Caco-2 (cell line): ENCODE data around the gene CLIC4. TPM values are rescaled to one million over a fixed set of nuclear protein-coding genes. Genes with fewer than 3 reads are reported as not detected.
A peak's percentile ranks its signal among the peaks of the same experiment; 100 is the strongest.

Source experiments
- BruUV-seq: library from RNA; stranded (reverse); fragments of 400-500 nt; replicated peaks from 2 replicates; lab custom pipeline; 2021; lab: Mats Ljungman, UMichigan
- CTCF ChIA-PET: fragments of 300-600 bp; sonication (Branson Sonifier 250); formaldehyde crosslinking; loops from one replicate; lab custom pipeline; 2022; ENCODE audit warnings: antibody characterized with exemption; lab: Charles Lee
- POLR2A ChIA-PET: fragments of 300-600 bp; sonication (Branson Sonifier 250); formaldehyde crosslinking; loops from one replicate; lab custom pipeline; 2022; ENCODE audit warnings: antibody characterized with exemption; lab: Charles Lee
- DNase-seq, 2 experiments: peaks; one replicate each; pipeline versions ENCODE4 v3.0.0 to v3.0.0-alpha.2; 2020 to 2022
- H3K27me3 ChIP-seq: replicated peaks from 2 replicates; pipeline ENCODE4 v1.6.0; 2011; ENCODE audit warnings: low read length; ENCODE audit not compliant: control insufficient read depth, insufficient read depth
- H3K36me3 ChIP-seq: 2 replicates; pipeline ENCODE4 v1.5.1; 2011; ENCODE audit warnings: low read length; ENCODE audit not compliant: control insufficient read depth, insufficient read depth
- H3K4me1 ChIP-seq: fragments of 250-450 bp; sonication (Bioruptor Pico); 2 replicates; pipeline ENCODE4 v1.5.1; 2020; ENCODE audit warnings: mild to moderate bottlenecking
- H3K4me3 ChIP-seq: 2 replicates; pipeline ENCODE4 v1.5.1; 2011; ENCODE audit warnings: low read depth, mild to moderate bottlenecking, control low read depth, low read length
- H3K9me3 ChIP-seq: fragments of 250-450 bp; sonication (Bioruptor Pico); 2 replicates; pipeline ENCODE4 v1.5.1; 2020; ENCODE audit warnings: mild to moderate bottlenecking, moderate library complexity
- H3K27ac Mint-ChIP-seq: one replicate; pipeline ENCODE4 v1.8.0; 2022; ENCODE audit warnings: mixed read lengths; ENCODE audit not compliant: unreplicated experiment
- H3K27me3 Mint-ChIP-seq: one replicate; pipeline ENCODE4 v1.8.0; 2022; ENCODE audit warnings: mixed read lengths; ENCODE audit not compliant: insufficient read depth, unreplicated experiment
- H3K36me3 Mint-ChIP-seq: one replicate; pipeline ENCODE4 v1.8.0; 2022; ENCODE audit warnings: mild to moderate bottlenecking, mixed read lengths; ENCODE audit not compliant: insufficient read depth, unreplicated experiment
- H3K4me1 Mint-ChIP-seq: one replicate; pipeline ENCODE4 v1.8.0; 2022; ENCODE audit warnings: low read depth, mixed read lengths; ENCODE audit not compliant: unreplicated experiment
- H3K4me3 Mint-ChIP-seq: one replicate; pipeline ENCODE4 v1.8.0; 2022; ENCODE audit warnings: mild to moderate bottlenecking, moderate library complexity, mixed read lengths; ENCODE audit not compliant: unreplicated experiment
- H3K9me3 Mint-ChIP-seq: one replicate; pipeline ENCODE4 v1.8.0; 2022; ENCODE audit warnings: mixed read lengths; ENCODE audit not compliant: unreplicated experiment
- intact Hi-C: fragments of 100-400 bp; cut with micrococcal nuclease; formaldehyde crosslinking; loops from one replicate; pipeline ENCODE4 v1.10.0; 2022; ENCODE audit not compliant: unreplicated experiment
- total RNA-seq: library from RNA; stranded (reverse); gene quantifications from 2 replicates; pipeline ENCODE4 v1.2.3, GENCODE V29; 2022
- TF ChIP-seq, protein P1 (sequence below), 2 experiments: fragments of 200-600 bp in 1 of 2; IDR thresholded peaks; 1 replicate in 1 of 2; 2 replicates in 1 of 2; pipeline versions ENCODE4 v1.5.1 to v1.8.0; 2011 to 2022; ENCODE audit warnings: antibody characterized with exemption in 1 of 2, control low read depth in 1 of 2, inconsistent platforms in 1 of 2, low read depth in 1 of 2, low read length in 1 of 2, mild to moderate bottlenecking in 1 of 2, moderate library complexity in 1 of 2; ENCODE audit not compliant: insufficient read depth in 1 of 2, severe bottlenecking in 1 of 2, unreplicated experiment in 1 of 2

Gene CLIC4
- total RNA-seq, 1 experiment from 2014 or later: 140 TPM

DNA sequence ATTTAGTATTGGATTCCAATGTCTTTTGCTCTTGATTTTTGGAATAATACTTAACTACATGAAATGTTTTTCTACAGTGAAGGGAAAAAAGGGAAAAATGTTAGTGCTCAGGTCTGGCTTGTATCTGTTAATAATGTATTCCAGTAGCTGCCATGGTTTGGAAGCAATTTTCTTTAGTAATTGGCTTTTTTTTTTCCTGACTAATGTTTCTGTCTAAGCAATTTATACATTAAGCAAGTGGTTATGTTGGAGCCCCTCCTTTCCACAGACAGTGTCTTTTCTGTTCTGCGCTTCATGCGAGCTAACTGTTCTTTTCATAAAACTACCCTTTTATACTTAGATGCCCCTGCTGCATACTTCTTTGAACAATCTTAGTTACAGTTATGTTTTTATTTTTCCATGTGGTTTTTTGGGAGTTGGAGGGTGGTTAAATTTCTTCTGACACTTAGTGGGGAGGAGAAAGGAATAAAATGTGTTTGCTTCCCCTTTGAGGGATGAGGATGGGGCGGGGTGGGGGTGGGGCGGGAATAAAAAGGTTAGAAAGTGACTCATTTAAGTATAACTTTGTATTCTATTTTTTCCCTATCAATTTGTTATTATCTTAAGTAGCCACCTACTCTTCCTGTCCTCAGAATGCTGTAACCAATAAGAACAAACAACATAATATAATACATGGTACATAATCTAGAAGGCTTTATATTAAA is 83.1 kb downstream of the CLIC4 start:
- ChIA-PET CTCF (no interaction called here), POLR2A (no interaction called here)
- Mint-ChIP-seq H3K27me3 (no peaks in the 10 kb centered on the region), H3K27ac (no peak overlapping the region), H3K4me1 (no peaks in the 10 kb centered on the region), H3K4me3 (no peak overlapping the region), H3K36me3 (peaks cover 6% of the 10 kb centered on the region), H3K9me3 (no peaks in the 10 kb centered on the region)
- no peaks in the 10 kb centered on the region for H3K9me3 ChIP-seq
- no peak for DNase-seq
- TF ChIP-seq, protein P1, sequence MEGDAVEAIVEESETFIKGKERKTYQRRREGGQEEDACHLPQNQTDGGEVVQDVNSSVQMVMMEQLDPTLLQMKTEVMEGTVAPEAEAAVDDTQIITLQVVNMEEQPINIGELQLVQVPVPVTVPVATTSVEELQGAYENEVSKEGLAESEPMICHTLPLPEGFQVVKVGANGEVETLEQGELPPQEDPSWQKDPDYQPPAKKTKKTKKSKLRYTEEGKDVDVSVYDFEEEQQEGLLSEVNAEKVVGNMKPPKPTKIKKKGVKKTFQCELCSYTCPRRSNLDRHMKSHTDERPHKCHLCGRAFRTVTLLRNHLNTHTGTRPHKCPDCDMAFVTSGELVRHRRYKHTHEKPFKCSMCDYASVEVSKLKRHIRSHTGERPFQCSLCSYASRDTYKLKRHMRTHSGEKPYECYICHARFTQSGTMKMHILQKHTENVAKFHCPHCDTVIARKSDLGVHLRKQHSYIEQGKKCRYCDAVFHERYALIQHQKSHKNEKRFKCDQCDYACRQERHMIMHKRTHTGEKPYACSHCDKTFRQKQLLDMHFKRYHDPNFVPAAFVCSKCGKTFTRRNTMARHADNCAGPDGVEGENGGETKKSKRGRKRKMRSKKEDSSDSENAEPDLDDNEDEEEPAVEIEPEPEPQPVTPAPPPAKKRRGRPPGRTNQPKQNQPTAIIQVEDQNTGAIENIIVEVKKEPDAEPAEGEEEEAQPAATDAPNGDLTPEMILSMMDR (IDR thresholded peaks at IDR 0.05; ENCODE audit: insufficient read depth in 1 of 2, low read depth in 1 of 2, low read length in 1 of 2, severe bottlenecking in 1 of 2, unreplicated experiment in 1 of 2): no peak
- H3K36me3 ChIP-seq: no peaks in the 10 kb centered on the region
- intact Hi-C loops: no loop called here
- no peak overlapping the region for H3K4me3 ChIP-seq
- no TSS peak for BruUV-seq
- H3K27me3 ChIP-seq: no peaks in the 10 kb centered on the region
- H3K4me1 ChIP-seq: no peaks in the 10 kb centered on the region

DNA sequence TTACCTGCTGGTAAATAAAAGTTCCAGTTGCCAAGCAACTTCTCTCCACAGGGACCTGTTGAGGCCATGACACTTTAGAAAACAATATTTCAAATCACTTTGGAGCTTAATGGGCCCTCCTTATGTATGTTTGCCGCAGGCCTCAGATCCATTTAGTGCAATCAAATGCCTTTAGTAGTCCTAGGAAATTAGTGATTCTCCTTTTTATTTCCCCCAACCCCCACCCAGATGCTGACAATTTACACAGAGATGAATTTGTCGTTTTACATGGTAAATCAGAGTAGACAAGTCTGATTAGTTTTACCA is 83.6 kb downstream of the CLIC4 start:
- no peaks in the 10 kb centered on the region for H3K36me3 ChIP-seq
- no peaks in the 10 kb centered on the region for H3K4me1 ChIP-seq
- no peak overlapping the region for H3K4me3 Mint-ChIP-seq
- no peak overlapping the region for H3K27ac Mint-ChIP-seq
- CTCF ChIA-PET: no interaction called here
- no peaks in the 10 kb centered on the region for H3K27me3 Mint-ChIP-seq
- no peaks in the 10 kb centered on the region for H3K9me3 ChIP-seq
- no peaks in the 10 kb centered on the region for H3K27me3 ChIP-seq
- no peaks in the 10 kb centered on the region for H3K9me3 Mint-ChIP-seq
- TF ChIP-seq, protein P1 (IDR thresholded peaks at IDR 0.05; ENCODE audit: insufficient read depth in 1 of 2, low read depth in 1 of 2, low read length in 1 of 2, severe bottlenecking in 1 of 2, unreplicated experiment in 1 of 2): no peak
- H3K4me3 ChIP-seq: no peak overlapping the region
- intact Hi-C loops: no loop called here
- BruUV-seq: no TSS peak
- H3K4me1 Mint-ChIP-seq: no peaks in the 10 kb centered on the region
- H3K36me3 Mint-ChIP-seq: peaks cover 6% of the 10 kb centered on the region
- POLR2A ChIA-PET: no interaction called here
- DNase-seq: no peak

DNA sequence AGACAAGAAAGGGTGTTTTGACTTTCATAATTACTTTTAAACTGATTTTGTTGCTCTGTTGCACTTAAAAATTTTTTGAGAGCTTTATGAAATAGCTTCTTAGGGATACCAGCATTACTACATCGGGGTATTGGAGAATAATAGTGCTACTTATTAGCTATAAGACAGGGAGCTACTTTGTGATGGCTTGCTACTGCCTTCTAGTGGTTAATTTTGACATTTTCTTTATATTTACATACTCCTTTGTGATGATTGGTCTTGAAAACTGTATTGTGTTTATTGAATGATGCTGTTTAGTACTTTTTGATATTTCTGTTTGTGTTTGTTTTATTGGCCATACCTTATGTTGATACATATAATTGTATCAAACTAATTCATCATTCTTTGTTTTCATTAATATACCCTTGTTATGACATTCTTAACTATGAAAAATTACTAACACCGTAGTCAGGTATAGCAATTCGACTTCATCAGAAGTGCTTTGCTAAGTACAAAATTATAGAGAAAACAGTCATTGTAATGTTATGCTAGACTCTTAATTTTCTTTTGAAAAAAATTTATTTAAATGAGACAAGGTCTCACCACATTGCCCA is 85.5 kb downstream of the CLIC4 start:
- H3K4me1 ChIP-seq: no peaks in the 10 kb centered on the region
- Mint-ChIP-seq H3K27me3 (no peaks in the 10 kb centered on the region), H3K27ac (no peak overlapping the region), H3K9me3 (no peaks in the 10 kb centered on the region), H3K4me3 (no peak overlapping the region), H3K36me3 (peaks cover 15% of the 10 kb centered on the region), H3K4me1 (no peaks in the 10 kb centered on the region)
- no peaks in the 10 kb centered on the region for H3K27me3 ChIP-seq
- H3K36me3 ChIP-seq: no peaks in the 10 kb centered on the region
- BruUV-seq: no TSS peak
- no peak overlapping the region for H3K4me3 ChIP-seq
- intact Hi-C loops: loop anchor here (2.0 to 5.0 kb wide), 2 partner anchors 83 to 142 kb away; partner anchors contain the start of gene CLIC4
- H3K9me3 ChIP-seq: no peaks in the 10 kb centered on the region
- ChIA-PET POLR2A (interaction anchor here (0.6 to 0.9 kb wide), 2 partner anchors 86 to 106 kb away, joined by 3 to 4 read pairs; partner anchors contain the start of gene CLIC4), CTCF (interaction anchor here (0.5 to 2.7 kb wide), 18 partner anchors 15 to 950 kb away, joined by 3 to 95 read pairs (median 3); partner anchors contain the start of gene CLIC4)
- TF ChIP-seq, protein P1 (IDR thresholded peaks at IDR 0.05; ENCODE audit: insufficient read depth in 1 of 2, low read depth in 1 of 2, low read length in 1 of 2, severe bottlenecking in 1 of 2, unreplicated experiment in 1 of 2): peak; percentile 51 to 60
- DNase-seq: peak in 1 of 2 experiments; percentile 32
